ENCODE measurements around the gene KLHL7.
A peak's percentile ranks its signal among the peaks of the same experiment; 100 is the strongest.

The KLHL7 gene

DNA sequence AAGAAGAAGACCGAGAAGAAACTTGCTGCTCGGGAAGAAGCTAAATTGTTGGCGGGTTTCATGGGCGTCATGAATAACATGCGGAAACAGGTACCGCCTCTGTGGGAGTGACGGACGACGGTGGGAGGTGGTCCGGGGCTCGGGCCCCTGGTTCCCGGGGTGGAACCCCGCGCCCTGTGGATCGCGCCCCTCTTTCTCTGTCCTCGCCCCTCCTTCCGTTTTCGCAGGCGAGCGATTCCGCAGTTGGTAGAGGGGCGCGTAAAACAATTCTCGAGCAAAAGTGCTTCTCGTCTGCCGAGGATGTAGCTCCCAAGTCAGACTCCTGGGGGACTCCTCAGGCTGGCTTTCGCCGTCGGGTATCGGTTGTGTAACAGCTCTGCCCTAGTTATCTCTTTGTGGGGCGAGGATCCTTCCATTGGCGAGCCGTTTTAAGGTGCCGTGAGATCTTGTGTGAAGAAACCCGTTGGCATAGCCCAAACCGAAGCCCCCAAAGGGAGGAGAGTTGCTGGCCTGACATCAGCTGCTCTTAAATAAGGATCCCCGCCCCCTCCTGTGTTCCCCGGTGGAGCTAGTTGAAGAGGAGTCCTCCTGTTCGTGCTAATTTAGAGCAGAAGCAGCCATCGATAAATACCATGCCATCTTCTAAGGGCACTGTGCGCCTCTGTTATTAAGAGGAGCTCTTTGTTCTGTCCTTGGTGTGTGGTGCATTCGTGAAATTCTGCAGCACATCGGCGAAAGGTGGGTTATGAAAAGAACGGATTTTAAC is 655 bp downstream of the KLHL7 start:
- no peak for DNase-seq (ENCODE audit: low read depth)
- H3K4me3 ChIP-seq (ENCODE audit: control insufficient read depth, low read depth, low read length) = peak overlapping the region; percentile 88
- TF ChIP-seq, protein P1, sequence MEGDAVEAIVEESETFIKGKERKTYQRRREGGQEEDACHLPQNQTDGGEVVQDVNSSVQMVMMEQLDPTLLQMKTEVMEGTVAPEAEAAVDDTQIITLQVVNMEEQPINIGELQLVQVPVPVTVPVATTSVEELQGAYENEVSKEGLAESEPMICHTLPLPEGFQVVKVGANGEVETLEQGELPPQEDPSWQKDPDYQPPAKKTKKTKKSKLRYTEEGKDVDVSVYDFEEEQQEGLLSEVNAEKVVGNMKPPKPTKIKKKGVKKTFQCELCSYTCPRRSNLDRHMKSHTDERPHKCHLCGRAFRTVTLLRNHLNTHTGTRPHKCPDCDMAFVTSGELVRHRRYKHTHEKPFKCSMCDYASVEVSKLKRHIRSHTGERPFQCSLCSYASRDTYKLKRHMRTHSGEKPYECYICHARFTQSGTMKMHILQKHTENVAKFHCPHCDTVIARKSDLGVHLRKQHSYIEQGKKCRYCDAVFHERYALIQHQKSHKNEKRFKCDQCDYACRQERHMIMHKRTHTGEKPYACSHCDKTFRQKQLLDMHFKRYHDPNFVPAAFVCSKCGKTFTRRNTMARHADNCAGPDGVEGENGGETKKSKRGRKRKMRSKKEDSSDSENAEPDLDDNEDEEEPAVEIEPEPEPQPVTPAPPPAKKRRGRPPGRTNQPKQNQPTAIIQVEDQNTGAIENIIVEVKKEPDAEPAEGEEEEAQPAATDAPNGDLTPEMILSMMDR (IDR thresholded peaks at IDR 0.05; ENCODE audit: control insufficient read depth, insufficient read depth, low read depth, low read length, missing control alignments) = no peak

DNA sequence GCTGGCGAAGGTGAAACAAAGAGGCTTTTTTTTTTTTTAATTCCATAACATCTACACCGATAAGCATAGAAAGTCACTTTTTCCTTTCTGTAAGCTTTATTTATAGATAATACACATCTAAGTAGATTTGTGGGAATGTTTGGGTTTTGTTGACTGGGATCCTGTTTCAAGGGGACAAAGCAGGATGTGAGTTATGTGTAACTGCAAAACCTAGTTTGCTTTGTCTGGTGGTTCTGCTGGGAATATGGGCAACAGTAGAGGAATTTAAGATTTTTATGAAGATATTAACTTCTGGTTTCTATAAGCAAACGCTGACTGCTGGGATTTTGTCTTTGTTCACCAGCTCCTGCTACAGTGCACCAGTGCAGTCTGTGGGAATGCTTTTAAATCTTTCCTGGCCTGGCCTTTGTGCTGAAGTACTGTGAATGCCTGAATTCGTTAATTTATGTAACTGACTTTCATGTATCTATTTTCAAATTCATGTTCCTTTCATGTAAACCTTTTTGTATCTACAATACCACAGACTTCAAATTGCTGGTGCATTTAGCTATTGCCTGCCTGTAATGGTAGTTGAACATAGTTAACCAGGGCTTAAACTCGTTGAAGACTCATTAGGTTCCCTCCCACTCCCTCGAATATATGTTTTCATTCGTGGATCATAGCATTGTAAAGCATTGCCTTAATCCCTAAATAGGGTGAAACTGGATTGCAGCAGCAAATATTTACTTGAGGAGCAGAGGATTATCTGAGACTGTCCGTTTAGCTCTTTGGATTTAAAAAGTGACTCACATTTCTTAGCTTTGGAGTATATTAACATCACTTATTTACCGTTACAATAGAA is 1.5 kb downstream of the KLHL7 start:
- peak overlapping the region; percentile 88 for H3K4me3 ChIP-seq (ENCODE audit: control insufficient read depth, low read depth, low read length)
- TF ChIP-seq, protein P1 (IDR thresholded peaks at IDR 0.05; ENCODE audit: control insufficient read depth, insufficient read depth, low read depth, low read length, missing control alignments) = no peak
- no peak for DNase-seq (ENCODE audit: low read depth)

DNA sequence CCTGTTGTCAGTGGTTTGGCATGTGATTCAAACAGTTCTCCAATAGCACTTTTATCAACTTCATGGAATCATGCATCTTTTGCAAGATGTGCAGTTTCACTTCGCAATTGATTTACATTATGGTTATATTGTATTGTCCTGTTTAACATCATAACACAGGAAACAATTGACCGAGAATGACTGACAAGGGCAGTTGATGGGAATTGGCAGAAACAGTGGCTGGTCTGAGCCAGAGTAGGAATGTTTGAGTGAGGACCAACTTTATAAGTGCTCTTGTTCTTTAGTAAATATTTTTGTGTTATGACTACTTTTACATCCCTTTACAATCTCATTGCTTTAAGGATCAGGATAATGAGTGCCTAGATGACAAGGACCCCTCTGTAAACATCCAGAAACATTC is 2.2 kb downstream of the KLHL7 start:
- H3K4me3 ChIP-seq (ENCODE audit: control insufficient read depth, low read depth, low read length) = peak overlapping the region; percentile 88; the same call in 1 of the 2 replicates
- TF ChIP-seq, protein P1 (IDR thresholded peaks at IDR 0.05; ENCODE audit: control insufficient read depth, insufficient read depth, low read depth, low read length, missing control alignments) = no peak
- no peak for DNase-seq (ENCODE audit: low read depth)

DNA sequence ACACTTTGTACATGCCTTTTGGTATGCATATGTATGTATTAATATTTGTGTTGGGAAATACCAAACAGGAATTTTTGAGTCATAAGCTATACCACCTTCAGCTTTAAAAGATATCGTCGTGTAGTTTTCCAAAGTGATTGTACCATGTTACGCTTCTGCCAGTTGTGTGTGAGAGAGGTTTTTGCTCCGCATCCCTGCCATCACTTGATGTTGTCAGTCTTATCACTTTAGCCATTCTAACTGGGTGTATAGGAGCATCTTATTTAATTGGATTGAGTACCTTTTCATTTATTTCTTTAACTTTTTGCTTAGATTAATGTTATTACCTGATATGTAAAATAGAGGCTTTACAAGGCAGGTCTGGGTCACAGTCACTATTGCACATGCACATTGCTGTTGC is 3.4 kb downstream of the KLHL7 start:
- H3K4me3 ChIP-seq (ENCODE audit: control insufficient read depth, low read depth, low read length) = no peak overlapping the region
- DNase-seq (ENCODE audit: low read depth) = no peak
- TF ChIP-seq, protein P1 (IDR thresholded peaks at IDR 0.05; ENCODE audit: control insufficient read depth, insufficient read depth, low read depth, low read length, missing control alignments) = no peak

DNA sequence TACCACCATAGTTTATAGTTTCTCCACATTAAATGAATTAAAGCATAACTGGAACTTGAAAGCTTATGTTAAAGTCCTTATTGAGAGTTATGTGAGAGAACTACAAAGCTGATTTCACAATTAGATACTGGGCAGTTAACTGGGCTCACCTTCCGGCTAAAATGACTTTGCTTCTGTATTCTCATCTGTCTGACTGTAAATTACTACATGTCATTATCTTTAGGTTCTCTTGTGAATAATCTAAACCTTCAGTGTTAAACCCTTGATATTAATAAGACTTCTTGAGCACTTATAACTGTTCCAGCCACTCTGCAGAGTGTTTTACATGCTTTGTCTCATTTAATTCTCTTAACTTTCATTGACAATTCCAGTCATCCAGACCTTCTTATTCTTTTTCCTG is 3.9 kb downstream of the KLHL7 start:
- DNase-seq (ENCODE audit: low read depth) = no peak
- TF ChIP-seq, protein P1 (IDR thresholded peaks at IDR 0.05; ENCODE audit: control insufficient read depth, insufficient read depth, low read depth, low read length, missing control alignments) = no peak
- no peak overlapping the region for H3K4me3 ChIP-seq (ENCODE audit: control insufficient read depth, low read depth, low read length)

DNA sequence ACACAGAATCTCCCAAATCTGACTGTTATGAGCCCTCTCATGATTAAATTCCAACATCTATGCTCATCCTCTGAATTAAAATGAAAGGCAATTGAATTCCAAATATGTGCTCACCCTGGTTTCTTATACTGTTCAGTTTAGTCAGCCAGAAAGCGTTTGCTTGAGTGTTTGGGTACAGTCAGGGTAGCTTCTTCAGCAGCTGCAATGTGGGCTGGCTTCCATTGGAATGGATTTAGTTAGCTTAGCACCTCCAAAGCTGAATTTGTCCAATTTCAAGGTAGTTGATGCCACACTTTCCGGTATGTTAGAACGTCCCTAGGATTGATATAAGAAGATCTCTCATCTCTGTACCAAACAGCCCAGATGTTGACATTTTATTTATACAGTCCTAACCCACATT is 9.3 kb downstream of the KLHL7 start:
- TF ChIP-seq, protein P1 (IDR thresholded peaks at IDR 0.05; ENCODE audit: control insufficient read depth, insufficient read depth, low read depth, low read length, missing control alignments) = no peak
- DNase-seq (ENCODE audit: low read depth) = no peak
- H3K4me3 ChIP-seq (ENCODE audit: control insufficient read depth, low read depth, low read length) = no peak overlapping the region
